NCI-H82 treated with DMSO at 0.1 percent for 48 hours (cell line): ENCODE measurements around the gene AP1AR.
"Not testable (repeated sequence)": the region's sequence is repeated elsewhere in the genome, so short reads cannot be mapped to it uniquely, and the experiment has no call there.

Experiments used
- DNase-seq: peaks from one replicate; lab custom pipeline; 2025; ENCODE audit not compliant: unreplicated experiment; lab: John Stamatoyannopoulos, UW

AP1AR gene

DNA sequence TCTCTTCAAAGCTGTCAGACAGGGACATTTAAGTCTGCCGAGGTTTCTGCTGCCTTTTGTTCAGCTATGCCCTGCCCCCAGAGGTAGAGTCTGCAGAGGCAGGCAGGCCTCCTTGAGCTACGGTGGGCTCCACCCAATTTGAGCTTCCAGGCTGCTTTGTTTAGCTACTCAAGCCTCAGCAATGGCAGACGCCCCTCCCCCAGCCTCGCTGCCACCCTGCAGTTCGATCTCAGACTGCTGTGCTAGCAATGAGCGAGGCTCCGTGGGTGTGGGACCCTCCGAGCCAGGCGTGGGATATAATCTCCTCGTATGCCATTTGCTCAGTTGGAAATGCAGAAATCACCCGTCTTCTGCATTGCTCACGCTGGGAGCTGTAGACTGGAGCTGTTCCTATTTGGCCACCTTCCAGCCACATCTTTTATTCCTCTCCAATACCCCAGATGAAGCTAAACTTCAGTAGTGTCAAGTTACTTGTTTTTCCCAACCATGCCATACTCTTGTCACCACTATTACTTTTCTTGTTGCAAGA, 77.7 kb downstream of the AP1AR start:
- DNase-seq, result not testable (repeated sequence)

DNA sequence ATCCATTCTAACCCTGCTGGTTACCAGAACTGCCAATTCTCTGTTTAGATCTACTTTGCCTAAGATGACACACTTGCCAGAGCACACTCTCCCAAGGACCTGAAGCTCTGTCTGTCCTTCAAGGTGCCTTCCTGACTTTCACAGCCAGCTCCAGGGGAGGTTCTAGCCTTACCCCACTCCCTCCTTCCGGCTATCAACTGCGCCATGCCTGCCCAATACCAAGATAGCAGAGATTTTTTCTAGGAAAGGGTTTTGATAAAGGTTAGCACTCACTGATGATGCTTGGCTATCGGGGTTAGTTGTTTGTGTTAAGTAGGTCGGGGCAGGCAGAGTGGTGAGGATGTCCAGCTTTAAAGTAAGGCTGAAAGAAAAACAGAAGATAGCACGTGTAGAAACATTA, 79.9 kb downstream of the AP1AR start:
- DNase-seq, result no peak

DNA sequence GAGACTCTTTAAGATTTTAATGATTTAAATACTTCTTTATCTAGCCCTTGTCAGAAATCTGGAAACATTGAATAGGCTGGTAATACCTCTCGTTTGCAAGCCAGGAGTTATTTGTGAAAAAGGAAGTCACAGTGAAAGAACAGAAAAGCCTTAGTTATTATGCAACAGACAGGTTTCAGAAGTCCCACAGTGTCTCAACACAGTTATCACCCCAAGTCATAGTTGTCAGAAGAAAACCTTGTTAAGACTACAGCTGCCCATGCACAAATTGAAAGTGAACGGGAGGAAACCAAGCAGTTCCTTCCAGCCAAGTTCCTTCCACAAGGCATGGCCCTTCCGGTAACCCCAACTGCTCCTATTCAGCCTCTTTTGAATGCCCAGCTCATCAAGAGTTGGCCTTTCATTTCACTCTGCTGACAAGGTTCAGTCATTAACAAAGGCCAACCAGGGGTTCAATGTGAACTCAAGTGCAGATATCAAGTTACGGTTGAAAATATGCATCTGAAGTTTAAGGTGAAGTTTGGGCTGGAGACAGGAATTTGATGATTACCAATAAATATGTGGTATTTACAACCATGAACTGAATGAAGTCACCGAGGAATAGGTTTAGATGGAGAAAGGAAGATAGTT, 81.1 kb downstream of the AP1AR start:
- no peak for DNase-seq

DNA sequence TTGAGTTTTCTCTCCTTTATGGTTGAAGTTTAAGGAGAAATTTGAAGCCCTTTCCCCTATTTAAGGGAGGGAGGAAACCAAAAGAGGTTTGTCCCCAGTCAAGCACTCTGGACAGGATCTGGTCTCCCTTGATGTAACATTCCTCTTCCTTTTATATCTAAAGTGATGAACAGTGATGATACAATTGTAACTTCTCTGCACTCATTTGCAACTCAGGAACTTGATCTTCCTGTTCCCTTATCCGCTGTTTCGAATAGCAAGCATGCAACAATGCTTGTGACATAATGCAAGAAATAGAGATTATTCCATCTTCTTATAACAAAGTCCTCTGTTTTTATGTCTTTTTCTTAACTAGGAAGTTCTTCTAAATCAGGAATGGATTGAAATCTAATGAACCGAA, 83.9 kb downstream of the AP1AR start:
- DNase-seq, result no peak

DNA sequence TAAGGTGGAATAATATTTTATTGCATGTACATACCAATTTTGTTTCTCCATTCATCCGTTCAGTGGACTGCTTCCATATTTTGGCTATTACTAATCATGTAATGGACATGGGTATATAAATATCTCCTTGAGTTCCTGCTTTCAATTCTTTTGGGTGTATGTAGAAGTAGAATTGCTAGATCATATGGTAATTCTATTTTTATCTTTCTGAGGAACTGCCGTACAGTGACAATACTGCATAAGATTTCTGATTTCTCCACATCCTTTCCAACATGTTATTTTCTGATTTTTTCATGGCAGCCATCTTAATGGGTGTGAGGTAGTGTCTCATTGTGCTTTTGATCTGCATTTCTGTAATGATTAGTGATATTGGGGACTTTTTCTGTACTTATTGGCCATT, 84.8 kb downstream of the AP1AR start:
- no peak for DNase-seq

DNA sequence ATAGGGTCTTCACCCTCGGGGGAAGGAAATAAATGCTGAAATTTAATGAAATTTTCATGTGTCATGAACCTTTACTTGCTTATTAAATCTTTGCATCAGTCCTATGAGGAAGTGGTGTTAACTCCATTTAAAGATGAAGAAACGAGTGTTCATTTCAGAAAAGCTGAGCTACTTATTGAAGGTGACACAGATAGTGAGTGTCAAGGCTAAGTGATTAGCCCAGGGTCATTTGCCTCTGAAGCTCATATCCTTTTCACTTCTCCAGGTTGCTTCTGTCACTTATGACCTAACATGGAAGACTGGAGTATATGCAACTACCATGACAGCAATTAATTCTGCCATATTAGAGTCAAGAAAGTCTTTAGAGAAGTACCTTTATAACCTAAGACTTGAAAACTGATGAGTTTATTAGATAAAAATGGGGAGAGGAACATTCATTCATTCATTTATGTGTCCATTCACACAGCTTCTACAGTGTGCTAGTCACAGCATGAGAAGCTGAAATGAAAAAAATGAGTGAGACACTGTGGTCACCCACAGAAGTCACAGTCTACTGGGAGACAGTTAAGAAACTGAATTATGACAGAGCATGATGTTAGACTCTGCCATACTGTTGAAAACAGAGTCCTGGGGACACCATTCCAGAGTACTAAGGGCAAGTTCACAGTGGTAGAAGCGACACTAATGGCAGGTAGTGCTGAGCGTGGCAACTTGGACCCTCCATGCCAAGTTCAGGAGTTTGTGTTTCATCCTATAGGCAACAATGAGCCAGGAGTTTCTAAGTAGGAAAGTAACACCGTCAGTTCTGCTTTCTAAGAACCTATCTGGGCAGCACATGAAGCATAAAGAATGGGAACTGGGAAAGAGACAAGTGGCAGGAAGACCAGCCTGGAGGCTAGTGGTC, 86.9 kb downstream of the AP1AR start:
- DNase-seq, result no peak
